Smooth muscle cell of the brain vasculature (primary cell): ENCODE measurements around the gene ITGBL1.
A peak's percentile ranks its signal among the peaks of the same experiment; 100 is the strongest.

Experiments used
- DNase-seq: peaks from one replicate; pipeline ENCODE4 v3.0.0-alpha.2; 2012; ENCODE audit warnings: low read depth, low spot score

The ITGBL1 gene

GRCh38 chr13:101697745-101698144, 245.3 kb downstream of the ITGBL1 start:
- no peak for DNase-seq

- DNase-seq: no peak
Observed at GRCh38 chr13:101698400-101698799, 245.9 kb downstream of the ITGBL1 start.

- DNase-seq: no peak
Observed at GRCh38 chr13:101700598-101700997, 248.1 kb downstream of the ITGBL1 start.

DNA sequence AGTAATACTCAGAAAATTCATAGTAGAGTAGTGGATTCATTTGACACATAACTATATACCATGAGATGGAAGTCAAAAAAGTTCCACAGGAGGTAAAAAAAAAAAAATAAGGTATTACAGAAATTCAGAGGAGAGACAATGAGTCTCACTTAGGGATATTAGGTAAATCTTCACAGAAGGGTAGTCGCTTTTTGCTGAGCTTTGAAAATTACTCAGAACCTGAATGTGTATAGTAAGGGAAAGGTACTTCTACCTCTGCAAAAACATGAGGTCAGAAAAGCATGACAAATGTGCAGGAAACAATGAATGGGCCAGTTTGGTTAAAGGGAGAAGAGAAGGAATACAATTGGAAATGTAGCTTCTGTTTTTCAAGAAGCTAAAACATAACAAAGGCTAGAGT, 250.6 kb downstream of the ITGBL1 start:
- no peak for DNase-seq

- DNase-seq: no peak
Observed at GRCh38 chr13:101703838-101704237, 251.4 kb downstream of the ITGBL1 start.

- DNase-seq: peak; percentile 68
Observed at GRCh38 chr13:101706651-101707050, 254.2 kb downstream of the ITGBL1 start.

GRCh38 chr13:101707659-101708058, 255.2 kb downstream of the ITGBL1 start:
- DNase-seq: no peak

GRCh38 chr13:101708115-101708514, 255.6 kb downstream of the ITGBL1 start:
- no peak for DNase-seq

DNA sequence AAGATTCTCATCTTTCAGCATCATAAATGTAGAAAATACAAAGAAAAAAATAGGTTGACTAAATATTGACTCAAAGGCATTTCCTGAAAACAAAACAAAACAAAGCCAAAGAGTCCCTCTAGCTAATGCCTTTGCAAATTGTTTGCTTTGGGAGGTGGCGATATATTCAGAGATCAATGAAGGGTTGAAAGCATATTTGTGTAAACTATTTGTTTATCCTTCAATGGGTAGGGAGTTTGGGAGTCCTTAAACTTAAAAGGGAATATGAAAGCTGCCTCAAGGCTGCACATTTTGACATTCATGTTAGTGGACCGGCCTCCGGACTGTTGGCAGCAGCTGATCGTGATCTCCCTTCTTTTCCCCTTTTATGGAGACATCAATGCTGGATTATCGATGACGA, 257.5 kb downstream of the ITGBL1 start:
- DNase-seq: no peak

DNA sequence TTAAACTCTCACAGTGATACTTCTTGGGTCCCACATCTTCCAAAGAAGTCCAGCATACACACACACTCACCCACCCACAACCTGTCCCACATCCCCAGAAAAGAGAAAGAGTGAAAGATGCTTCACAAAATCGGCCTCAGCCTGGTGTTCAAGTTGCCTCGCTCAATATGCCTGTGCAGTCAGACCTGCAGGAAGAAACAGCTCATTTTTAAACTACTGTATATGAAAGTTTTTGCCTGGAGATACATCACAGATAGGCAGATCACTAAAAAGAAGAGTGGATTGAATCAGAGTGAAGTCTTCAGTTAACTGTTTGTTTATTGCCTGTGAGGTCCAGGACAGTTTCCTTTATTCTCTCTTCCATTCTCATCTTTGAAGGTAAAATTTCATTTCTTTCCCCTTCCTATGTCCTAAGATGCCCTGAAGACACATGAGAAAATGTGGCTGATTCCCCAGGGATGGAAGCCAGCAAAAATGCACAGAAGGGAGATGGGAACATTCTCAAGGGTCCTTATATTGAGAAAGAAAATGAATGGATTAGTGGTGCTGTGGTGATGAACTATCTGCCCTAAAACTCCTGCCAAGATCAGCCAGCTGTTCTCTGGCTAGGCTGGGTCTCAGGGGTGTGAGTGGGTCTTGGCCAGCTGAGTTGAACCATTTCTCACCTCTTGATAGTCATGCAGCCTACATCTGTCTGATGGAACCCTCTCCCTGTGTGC, 259.0 kb downstream of the ITGBL1 start:
- DNase-seq: no peak

DNA sequence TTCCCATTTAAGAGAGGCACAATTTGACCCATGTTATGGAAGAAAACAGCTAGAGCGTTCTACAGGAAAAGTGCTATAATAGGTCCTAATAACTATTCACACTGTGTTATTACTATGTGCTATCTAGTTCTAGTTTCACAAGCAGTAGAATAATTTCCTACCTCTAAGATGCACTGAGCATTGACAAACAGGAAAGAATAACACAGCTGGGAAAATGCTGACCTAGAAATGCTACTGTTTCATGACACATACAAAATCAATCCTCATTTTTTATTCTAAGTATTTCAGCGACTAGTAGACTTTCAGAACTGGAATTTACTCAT, 259.5 kb downstream of the ITGBL1 start:
- no peak for DNase-seq

- no peak for DNase-seq
Observed at GRCh38 chr13:101714195-101714594, 261.7 kb downstream of the ITGBL1 start.

- no peak for DNase-seq
Observed at GRCh38 chr13:101717353-101717752, 264.9 kb downstream of the ITGBL1 start.

DNA sequence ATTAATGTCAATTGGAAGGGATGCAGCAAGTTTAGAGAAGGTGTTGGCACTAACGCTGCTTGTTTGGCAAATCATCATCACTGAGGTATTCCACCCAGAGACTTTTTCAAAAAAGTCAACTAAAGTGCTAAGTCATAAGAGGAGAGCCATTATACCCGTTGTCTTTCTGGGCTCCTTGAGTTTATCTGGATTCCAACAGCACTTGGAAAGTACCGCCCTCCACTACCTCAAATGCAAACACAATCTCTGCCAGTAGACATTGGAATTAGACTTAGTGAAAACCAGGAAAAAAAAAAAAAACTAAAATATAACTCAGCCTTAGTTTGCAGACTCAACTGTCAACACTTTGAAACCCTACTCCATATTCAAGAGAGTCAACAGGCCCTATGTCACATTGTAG, 266.0 kb downstream of the ITGBL1 start:
- DNase-seq: no peak

GRCh38 chr13:101726681-101727080, 274.2 kb downstream of the ITGBL1 start:
- no peak for DNase-seq

- DNase-seq: no peak
Observed at GRCh38 chr13:101727118-101727517, 274.6 kb downstream of the ITGBL1 start.

DNA sequence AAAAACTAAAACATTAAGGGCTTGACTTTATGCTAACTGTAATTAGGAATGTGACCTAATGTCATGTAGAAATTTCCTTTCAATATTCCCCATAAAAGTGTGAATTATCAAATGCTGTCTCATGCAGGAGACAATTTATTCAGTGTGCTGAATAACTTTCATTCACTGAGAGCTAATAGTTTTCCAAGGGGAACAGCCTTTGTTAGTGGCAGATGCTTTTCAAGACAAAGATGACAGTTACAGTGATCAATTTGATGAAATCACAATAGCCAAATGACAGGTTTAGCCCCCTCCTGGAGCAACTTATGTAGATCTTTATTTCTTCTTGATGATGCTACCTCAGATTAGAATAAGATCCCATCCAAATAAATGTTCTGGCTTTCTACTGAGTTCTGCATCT, 275.5 kb downstream of the ITGBL1 start:
- DNase-seq: no peak

GRCh38 chr13:101728615-101729014, 276.1 kb downstream of the ITGBL1 start:
- no peak for DNase-seq

- no peak for DNase-seq
Observed at GRCh38 chr13:101730420-101731000, 278.0 kb downstream of the ITGBL1 start.

DNA sequence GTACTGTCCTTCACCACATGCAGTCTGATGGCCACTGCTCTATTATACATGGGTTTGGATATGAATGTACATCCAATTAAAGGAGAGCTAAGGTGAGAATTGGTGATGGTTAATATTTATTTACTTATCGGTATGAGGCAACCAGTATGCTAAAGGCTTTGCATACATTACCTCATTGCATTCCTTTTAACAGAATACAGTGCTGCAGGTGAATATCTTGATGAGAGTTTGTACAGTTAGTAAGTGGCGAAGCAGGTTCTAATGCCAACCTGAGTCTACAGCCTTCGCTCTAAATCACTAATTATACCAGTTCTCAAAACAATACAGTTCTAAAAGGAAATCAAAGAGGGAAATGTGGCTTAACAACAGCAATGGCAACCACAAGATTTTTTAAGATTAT, 284.1 kb downstream of the ITGBL1 start:
- DNase-seq: no peak

DNA sequence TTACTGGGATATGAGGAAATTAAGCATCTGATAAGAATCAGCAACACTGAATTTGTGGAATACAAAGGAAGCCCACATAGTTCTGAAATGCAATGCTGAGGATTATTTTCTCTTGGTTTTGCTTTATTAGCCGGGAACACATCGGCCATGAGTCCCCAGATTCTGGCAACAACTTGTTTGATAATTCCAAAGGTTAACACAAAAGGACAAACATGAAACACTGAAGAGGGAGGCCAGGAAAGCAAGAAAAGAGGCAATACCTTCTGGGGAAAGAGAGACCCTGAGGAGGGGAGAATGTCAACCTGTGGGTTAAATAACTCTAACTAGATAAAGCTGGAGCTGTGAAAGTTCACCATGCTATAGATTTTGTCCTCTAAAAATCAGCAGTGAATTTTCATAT, 285.9 kb downstream of the ITGBL1 start:
- no peak for DNase-seq

GRCh38 chr13:101739382-101740178, 287.1 kb downstream of the ITGBL1 start:
- DNase-seq: no peak

DNA sequence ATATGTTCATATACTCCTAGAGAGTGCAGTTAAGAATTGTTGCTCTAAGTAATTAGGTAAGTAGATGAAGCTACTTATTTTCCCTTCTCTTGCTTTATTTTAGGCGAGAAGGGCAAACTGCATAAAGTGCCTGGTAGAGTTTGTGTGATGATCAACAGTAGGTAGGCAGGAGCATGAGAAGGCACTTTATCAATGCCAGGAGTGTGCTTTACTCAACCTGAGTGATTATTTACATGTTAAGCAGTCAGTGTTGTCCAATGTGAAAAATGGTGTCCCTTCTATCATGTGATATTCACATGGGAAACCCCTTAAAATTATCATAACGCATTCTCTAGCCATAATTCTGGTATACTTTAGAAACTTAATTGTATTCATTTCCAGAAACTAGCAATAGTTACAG, 294.0 kb downstream of the ITGBL1 start:
- DNase-seq: no peak
